GM12878 (cell line): ENCODE measurements around the gene ATP7B.

Source experiments
- HDGF ChIP-seq: fragments of 450-650 bp; IDR thresholded peaks from 2 replicates; pipeline ENCODE4 v1.6.1; 2016; ENCODE audit warnings: antibody characterized with exemption
- KDM1A ChIP-seq: fragments of 200-600 bp; sonication (generic); IDR thresholded peaks from 2 replicates; pipeline ENCODE4 v1.6.1; 2016; ENCODE audit warnings: borderline replicate concordance

DNA sequence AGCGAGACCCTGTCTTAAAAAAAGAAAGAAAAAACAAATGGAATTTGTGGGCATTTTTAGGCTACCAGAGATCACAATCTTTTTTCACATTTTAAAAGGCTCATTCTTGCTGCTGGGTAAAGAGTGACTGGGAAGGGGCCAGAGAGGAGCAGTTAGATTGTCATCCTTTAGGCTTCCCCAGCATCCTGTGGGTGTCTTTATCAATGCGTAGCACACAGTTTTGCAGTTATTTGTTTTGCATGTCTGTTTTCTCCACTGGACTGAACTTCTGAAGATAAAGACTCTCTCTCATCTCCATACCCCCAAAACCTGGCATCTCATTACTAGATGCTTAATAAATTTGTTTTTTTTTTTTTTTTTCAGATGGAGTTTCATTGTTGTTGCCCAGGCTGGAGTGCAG lies 11.1 kb upstream of the ATP7B start:
- TF ChIP-seq KDM1A (no peak), HDGF (no peak)
